ENCODE measurements around the gene LYST. TPM values are rescaled to one million over a fixed set of nuclear protein-coding genes. Genes with fewer than 3 reads are reported as not detected.

The LYST gene
- total RNA-seq, 1 experiment from 2014 or later, result 1.7 TPM

DNA sequence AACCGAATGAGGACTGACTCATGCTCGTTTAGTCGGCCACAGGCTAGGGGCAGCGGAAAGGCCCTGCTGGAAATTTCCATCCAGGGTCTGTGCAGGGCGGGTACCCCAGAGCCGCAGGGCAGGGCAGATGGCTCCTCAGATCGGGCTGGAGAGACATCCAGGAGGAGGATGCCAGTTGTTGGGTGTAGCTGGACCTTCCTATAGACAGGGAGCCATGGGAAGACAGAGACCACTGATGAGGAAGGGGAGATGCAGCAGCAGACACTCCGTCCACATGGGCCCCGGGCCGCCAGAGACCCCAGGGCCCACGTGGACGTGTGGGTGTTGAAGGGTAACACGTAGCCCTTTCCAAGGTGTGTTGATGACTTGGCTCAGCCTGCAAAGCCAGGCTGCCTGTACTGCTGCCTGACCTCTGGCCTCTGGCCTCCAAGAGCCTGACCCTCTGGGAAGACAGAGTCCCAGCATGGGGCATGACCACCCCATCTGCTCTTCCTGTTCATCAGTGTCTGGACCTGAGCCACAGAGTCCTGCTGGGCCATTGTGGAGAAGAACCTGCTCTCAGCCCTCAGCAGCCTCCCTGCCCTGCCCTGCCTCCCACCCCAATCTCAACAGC is 221.9 kb downstream of the LYST start:
- ChIA-PET CTCF (no interaction called here), POLR2A (ENCODE audit: low non-redundant PET) (no interaction called here)
- Histone ChIP-seq H3K27ac (ENCODE audit: low read depth, low read length, poor library complexity, severe bottlenecking) (no peak overlapping the region), H3K36me3 (ENCODE audit: insufficient read depth, low read length, poor library complexity, severe bottlenecking) (no peaks in the 10 kb centered on the region), H3K4me1 (ENCODE audit: insufficient read depth, low read length, poor library complexity, severe bottlenecking) (no peaks in the 10 kb centered on the region), H3K27me3 (replicated peaks; ENCODE audit: insufficient read depth, low read depth, low read length, poor library complexity) (no peaks in the 10 kb centered on the region), H3K4me3 (ENCODE audit: low read depth, low read length, poor library complexity, severe bottlenecking) (no peak overlapping the region), H3K9me3 (ENCODE audit: low read depth, low read length, poor library complexity, severe bottlenecking) (no peaks in the 10 kb centered on the region)
- TF ChIP-seq EZH2 (IDR thresholded peaks at IDR 0.05; ENCODE audit: borderline replicate concordance, low read depth, low read length, poor library complexity, severe bottlenecking) (no peak), CTCF (conservative IDR thresholded peaks at IDR 0.05; ENCODE audit: low read depth, low read length) (no peak)
- intact Hi-C loops (cut with micrococcal nuclease; ENCODE audit: unreplicated experiment), result no loop called here
- DNase-seq (ENCODE audit: low spot score), result no peak
- no TSS peak for BruUV-seq (replicated peaks)

GRCh38 chr1:235643837-235644692 is 222.6 kb downstream of the LYST start:
- no peaks in the 10 kb centered on the region for H3K4me1 ChIP-seq (ENCODE audit: insufficient read depth, low read length, poor library complexity, severe bottlenecking)
- POLR2A ChIA-PET (ENCODE audit: low non-redundant PET), result no interaction called here
- no peaks in the 10 kb centered on the region for H3K36me3 ChIP-seq (ENCODE audit: insufficient read depth, low read length, poor library complexity, severe bottlenecking)
- DNase-seq (ENCODE audit: low spot score), result no peak
- H3K27ac ChIP-seq (ENCODE audit: low read depth, low read length, poor library complexity, severe bottlenecking), result no peak overlapping the region
- CTCF ChIA-PET, result no interaction called here
- no peaks in the 10 kb centered on the region for H3K27me3 ChIP-seq (replicated peaks; ENCODE audit: insufficient read depth, low read depth, low read length, poor library complexity)
- no TSS peak for BruUV-seq (replicated peaks)
- no peak for TF ChIP-seq CTCF (conservative IDR thresholded peaks at IDR 0.05; ENCODE audit: low read depth, low read length)
- TF ChIP-seq EZH2 (IDR thresholded peaks at IDR 0.05; ENCODE audit: borderline replicate concordance, low read depth, low read length, poor library complexity, severe bottlenecking), result no peak
- intact Hi-C loops (cut with micrococcal nuclease; ENCODE audit: unreplicated experiment), result no loop called here
- H3K9me3 ChIP-seq (ENCODE audit: low read depth, low read length, poor library complexity, severe bottlenecking), result no peaks in the 10 kb centered on the region
- H3K4me3 ChIP-seq (ENCODE audit: low read depth, low read length, poor library complexity, severe bottlenecking), result no peak overlapping the region

GRCh38 chr1:235642943-235643371 is 223.7 kb downstream of the LYST start:
- intact Hi-C loops (cut with micrococcal nuclease; ENCODE audit: unreplicated experiment), result no loop called here
- Histone ChIP-seq H3K27ac (ENCODE audit: low read depth, low read length, poor library complexity, severe bottlenecking) (no peak overlapping the region), H3K27me3 (replicated peaks; ENCODE audit: insufficient read depth, low read depth, low read length, poor library complexity) (no peaks in the 10 kb centered on the region), H3K4me3 (ENCODE audit: low read depth, low read length, poor library complexity, severe bottlenecking) (no peak overlapping the region), H3K36me3 (ENCODE audit: insufficient read depth, low read length, poor library complexity, severe bottlenecking) (no peaks in the 10 kb centered on the region), H3K9me3 (ENCODE audit: low read depth, low read length, poor library complexity, severe bottlenecking) (no peaks in the 10 kb centered on the region), H3K4me1 (ENCODE audit: insufficient read depth, low read length, poor library complexity, severe bottlenecking) (no peaks in the 10 kb centered on the region)
- POLR2A ChIA-PET (ENCODE audit: low non-redundant PET), result no interaction called here
- DNase-seq (ENCODE audit: low spot score), result no peak
- BruUV-seq (replicated peaks), result no TSS peak
- TF ChIP-seq CTCF (conservative IDR thresholded peaks at IDR 0.05; ENCODE audit: low read depth, low read length) (no peak), EZH2 (IDR thresholded peaks at IDR 0.05; ENCODE audit: borderline replicate concordance, low read depth, low read length, poor library complexity, severe bottlenecking) (no peak)
- CTCF ChIA-PET, result no interaction called here
